Ovary (tissue), 9 donors: Measurements from ENCODE around the gene MTHFD2. TPM values are rescaled to one million over a fixed set of nuclear protein-coding genes. Genes with fewer than 3 reads are reported as not detected.

Experiments used
- DNase-seq, 5 donors: peaks; one replicate each; pipeline ENCODE4 v3.0.0-alpha.2; 2019 to 2020
- H3K27ac ChIP-seq, 2 donors: fragments of 200-600 bp; one replicate each; pipeline versions ENCODE4 v1.5.1 to v1.8.0; 2019 to 2022
- H3K27me3 ChIP-seq: fragments of 200-600 bp; one replicate; pipeline ENCODE4 v1.8.0; 2022
- H3K36me3 ChIP-seq: fragments of 200-600 bp; sonication (generic); one replicate; pipeline ENCODE4 v1.5.1; 2019
- H3K4me1 ChIP-seq: one replicate; pipeline ENCODE4 v1.8.1; 2013; ENCODE audit warnings: mild to moderate bottlenecking, moderate library complexity; ENCODE audit not compliant: insufficient read depth
- H3K4me3 ChIP-seq: fragments of 200-600 bp; sonication (generic); one replicate; pipeline ENCODE4 v1.5.1; 2017
- H3K9me3 ChIP-seq, 2 donors: fragments of 200-600 bp in 1 of 2; sonication (generic) in 1 of 2; one replicate each; pipeline versions ENCODE4 v1.5.1 to v1.8.1; 2013 to 2019; ENCODE audit warnings: mild to moderate bottlenecking in 1 of 2, moderate library complexity in 1 of 2
- EP300 ChIP-seq: sonication (generic); formaldehyde crosslinking; IDR thresholded peaks from one replicate; pipeline ENCODE4 v1.6.1; 2017; ENCODE audit warnings: antibody characterized with exemption
- POLR2A ChIP-seq: fragments of 450-650 bp; IDR thresholded peaks from one replicate; pipeline ENCODE4 v1.6.1; 2017; ENCODE audit warnings: antibody characterized with exemption, mild to moderate bottlenecking, moderate library complexity
- WGBS, 3 donors: extraction: QIAGEN DNeasy Blood & Tissue Kit in 1 of 3; methylation state at CpG; one replicate each; pipeline versions ENCODE4 v1.1.5 to v1.1.7; 2013 to 2017; 5-methylcytosine and 5-hydroxymethylcytosine counted together
- intact Hi-C, 4 donors: fragments of 100-400 bp; cut with DNase I; formaldehyde crosslinking; loops; one replicate each; pipeline versions ENCODE4 v1.11.0 to v1.15.1; 2022 to 2023
- polyA plus RNA-seq, 2 donors: library from polyadenylated mRNA; stranded (reverse); fragments of 200-250 nt in 1 of 2; fragments of 350-450 nt in 1 of 2; fragmentation: Illumina TruSeq in 1 of 2; extraction: RNeasy Lipid Tissue Mini Kit (QIAGEN cat#74804) in 1 of 2; gene quantifications; one replicate each; pipeline ENCODE4 v1.2.3, GENCODE V29; 2013 to 2014
- total RNA-seq, 7 donors: library from RNA; depleted of rRNA in 2 of 7; stranded (reverse); fragments of >200 nt in 2 of 7; fragmentation: NEBNext Ultra II Directional in 3 of 7; extraction: Animal tissue kit (Norgen Biotek cat#: 25700) in 3 of 7; gene quantifications; one replicate each; pipeline versions ENCODE4 v1.1.0 to v1.2.4, GENCODE V29; 2016 to 2023
- TF ChIP-seq, protein P1 (sequence below), 3 donors: fragments of 450-650 bp in 2 of 3; fragments of 200-600 bp in 1 of 3; IDR thresholded peaks; one replicate each; pipeline versions ENCODE4 v1.5.1 to v1.8.0; 2016 to 2022; ENCODE audit warnings: antibody characterized with exemption in 3 of 3, mild to moderate bottlenecking in 1 of 3
- donor health status: DM: no; HTN: no; CAD: no; lungs with moderate emphysema.
- donor health status: DM: no; HTN: no; CAD: no.
- donor health status: Bipolar disorder and iron deficiency.
- donor health status: DM: yes; HTN: yes; CAD: no.
- donor health status: DM: no; HTN: no; CAD: no.
- donor health status: DM: yes; HTN: yes; CAD: no.

MTHFD2 gene
- total and polyA plus RNA-seq, 9 donors, result 6.5 to 229 (median 22.3) TPM

DNA sequence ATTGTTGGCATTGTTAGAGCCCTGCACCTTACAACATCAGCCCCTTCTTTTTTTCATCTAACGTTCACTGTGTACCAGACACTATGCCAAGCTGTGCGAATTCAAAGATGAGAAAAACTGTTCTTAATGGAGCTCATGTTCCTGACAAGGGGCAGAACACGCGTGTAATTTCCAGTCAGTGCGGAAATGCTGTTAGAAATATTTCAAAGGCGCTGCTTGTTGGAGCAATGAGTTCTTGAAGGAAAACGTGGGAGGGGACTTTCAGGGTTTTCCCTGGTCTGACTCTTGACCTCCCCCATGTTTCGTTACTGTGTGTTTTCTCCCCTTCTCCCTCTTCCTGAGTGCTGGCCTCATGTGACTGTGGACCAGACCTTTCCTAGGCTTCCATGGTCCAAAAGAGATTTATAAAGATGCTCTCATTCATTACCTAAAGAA lies 1.5 kb downstream of the MTHFD2 start:
- no peak for DNase-seq
- Histone ChIP-seq H3K4me1 (peaks cover 8% of the 10 kb centered on the region), H3K27me3 (no peaks in the 10 kb centered on the region), H3K4me3 (peak overlapping the region; percentile 64), H3K27ac (no peak overlapping the region), H3K9me3 (no peaks in the 10 kb centered on the region), H3K36me3 (no peaks in the 10 kb centered on the region)
- intact Hi-C loops, result no loop called here
- TF ChIP-seq POLR2A (no peak), EP300 (no peak)
- TF ChIP-seq, protein P1, sequence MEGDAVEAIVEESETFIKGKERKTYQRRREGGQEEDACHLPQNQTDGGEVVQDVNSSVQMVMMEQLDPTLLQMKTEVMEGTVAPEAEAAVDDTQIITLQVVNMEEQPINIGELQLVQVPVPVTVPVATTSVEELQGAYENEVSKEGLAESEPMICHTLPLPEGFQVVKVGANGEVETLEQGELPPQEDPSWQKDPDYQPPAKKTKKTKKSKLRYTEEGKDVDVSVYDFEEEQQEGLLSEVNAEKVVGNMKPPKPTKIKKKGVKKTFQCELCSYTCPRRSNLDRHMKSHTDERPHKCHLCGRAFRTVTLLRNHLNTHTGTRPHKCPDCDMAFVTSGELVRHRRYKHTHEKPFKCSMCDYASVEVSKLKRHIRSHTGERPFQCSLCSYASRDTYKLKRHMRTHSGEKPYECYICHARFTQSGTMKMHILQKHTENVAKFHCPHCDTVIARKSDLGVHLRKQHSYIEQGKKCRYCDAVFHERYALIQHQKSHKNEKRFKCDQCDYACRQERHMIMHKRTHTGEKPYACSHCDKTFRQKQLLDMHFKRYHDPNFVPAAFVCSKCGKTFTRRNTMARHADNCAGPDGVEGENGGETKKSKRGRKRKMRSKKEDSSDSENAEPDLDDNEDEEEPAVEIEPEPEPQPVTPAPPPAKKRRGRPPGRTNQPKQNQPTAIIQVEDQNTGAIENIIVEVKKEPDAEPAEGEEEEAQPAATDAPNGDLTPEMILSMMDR (IDR thresholded peaks at IDR 0.05), result no peak
- WGBS, 3 donors, result 34 to 37% (median 36%) methylated on average over 8 of the region's 8 CpGs

DNA sequence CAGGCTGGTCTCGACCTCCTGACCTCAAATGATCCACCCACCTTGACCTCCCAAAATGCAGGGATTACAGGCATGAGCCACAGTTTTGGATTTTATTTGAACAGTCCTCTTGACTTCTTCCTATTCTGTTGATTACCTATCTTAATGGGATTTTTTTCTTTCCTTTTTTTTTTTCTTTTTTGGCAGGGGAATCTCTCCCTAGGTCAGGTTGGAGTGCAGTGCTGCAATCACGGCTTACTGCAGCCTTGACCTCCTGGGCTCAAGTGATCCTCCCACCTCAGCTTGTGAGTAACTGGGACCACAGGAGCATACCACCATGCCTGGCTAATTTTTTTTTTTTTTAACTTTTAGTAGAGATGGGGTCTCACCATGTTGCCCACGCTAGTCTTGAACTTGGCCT lies 2.8 kb downstream of the MTHFD2 start:
- Histone ChIP-seq H3K9me3 (no peaks in the 10 kb centered on the region), H3K4me1 (peaks cover 9% of the 10 kb centered on the region), H3K27ac (no peak overlapping the region), H3K27me3 (no peaks in the 10 kb centered on the region), H3K36me3 (no peaks in the 10 kb centered on the region), H3K4me3 (no peak overlapping the region)
- DNase-seq, result peak in 3 of 5 donors; percentile 36 to 53 (median 40)
- 48 to 57% (median 49%) methylated on average over 3 of the region's 3 CpGs for WGBS, 3 donors
- intact Hi-C loops, result no loop called here
- TF ChIP-seq POLR2A, result no peak
- TF ChIP-seq EP300, result no peak
- TF ChIP-seq, protein P1 (IDR thresholded peaks at IDR 0.05), result no peak

DNA sequence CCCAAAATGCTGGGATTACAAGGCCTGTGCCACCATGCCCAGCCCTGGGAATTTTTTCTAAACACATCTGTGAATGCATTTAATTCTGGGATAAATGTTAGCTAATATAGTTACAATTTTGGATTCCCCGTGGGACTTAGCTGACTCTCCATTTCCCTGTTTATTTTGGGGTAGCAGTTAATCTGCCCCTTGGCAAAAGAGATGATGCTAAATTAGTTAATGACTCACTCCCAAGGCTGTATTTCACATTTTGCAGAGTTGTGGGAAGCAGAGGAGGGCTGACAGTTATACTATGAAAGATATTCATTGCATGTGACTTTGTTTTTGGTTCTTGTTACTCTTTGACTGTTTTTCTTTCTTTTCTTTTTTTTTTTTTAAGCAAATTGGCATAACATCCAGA lies 3.2 kb downstream of the MTHFD2 start:
- intact Hi-C loops, result no loop called here
- WGBS, 3 donors, result 0 to 6% (median 2%) methylated on average over 1 of the region's 1 CpG
- DNase-seq, result peak in 2 of 5 donors; percentile 26 to 34
- Histone ChIP-seq H3K4me3 (no peak overlapping the region), H3K9me3 (no peaks in the 10 kb centered on the region), H3K4me1 (peaks cover 10% of the 10 kb centered on the region), H3K27ac (no peak overlapping the region), H3K36me3 (no peaks in the 10 kb centered on the region), H3K27me3 (no peaks in the 10 kb centered on the region)
- TF ChIP-seq EP300, result peak; percentile 49
- TF ChIP-seq, protein P1 (IDR thresholded peaks at IDR 0.05), result no peak
- no peak for TF ChIP-seq POLR2A

DNA sequence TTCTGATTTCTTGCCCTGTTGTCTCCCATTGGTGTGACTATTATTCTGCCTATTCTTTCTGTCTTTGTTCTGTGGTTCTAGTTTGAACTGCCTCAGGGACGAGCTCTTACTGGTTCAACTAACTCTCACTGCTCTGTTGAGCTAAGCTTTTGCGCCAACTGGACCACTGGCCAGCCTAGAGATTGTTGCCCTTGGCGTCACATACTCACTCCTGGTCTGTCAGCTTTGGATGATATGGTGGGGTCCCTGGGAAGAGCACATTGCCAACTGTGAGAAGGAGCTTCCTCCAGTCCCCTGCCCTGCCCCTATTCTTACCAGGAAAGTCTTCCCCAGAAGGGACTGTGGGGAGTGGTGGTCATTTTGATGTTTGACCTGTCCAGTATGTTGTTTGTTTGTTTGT lies 6.0 kb downstream of the MTHFD2 start:
- no peak for DNase-seq
- Histone ChIP-seq H3K27ac (no peak overlapping the region), H3K4me1 (peaks cover 8% of the 10 kb centered on the region), H3K27me3 (no peaks in the 10 kb centered on the region), H3K4me3 (no peak overlapping the region), H3K9me3 (no peaks in the 10 kb centered on the region), H3K36me3 (no peaks in the 10 kb centered on the region)
- no peak for TF ChIP-seq POLR2A
- TF ChIP-seq, protein P1 (IDR thresholded peaks at IDR 0.05), result no peak
- TF ChIP-seq EP300, result no peak
- 93 to 99% (median 95%) methylated on average over 3 of the region's 3 CpGs for WGBS, 3 donors
- intact Hi-C loops, result no loop called here
